HepG2 (cell line): ENCODE results near the gene SUOX. TPM values are rescaled to one million over a fixed set of nuclear protein-coding genes. Genes with fewer than 3 reads are reported as not detected.

Experiments
- BATF2 ChIP-seq: sonication (generic); formaldehyde crosslinking; IDR thresholded peaks from 2 replicates; pipeline ENCODE4 v1.8.0; 2022; ENCODE audit warnings: mild to moderate bottlenecking, missing genetic modification reagents, moderate library complexity
- CREBL2 ChIP-seq: sonication (generic); formaldehyde crosslinking; IDR thresholded peaks from 2 replicates; pipeline ENCODE4 v1.8.1; 2023; ENCODE audit warnings: missing genetic modification reagents, mild to moderate bottlenecking, borderline replicate concordance
- DPF2 ChIP-seq: sonication (generic); formaldehyde crosslinking; IDR thresholded peaks from 2 replicates; pipeline ENCODE4 v1.4.0; 2020; ENCODE audit warnings: mild to moderate bottlenecking, low read depth, missing genetic modification reagents, borderline replicate concordance
- ETV6 ChIP-seq: sonication (generic); formaldehyde crosslinking; conservative IDR thresholded peaks from 2 replicates; pipeline ENCODE4 v1.4.0; 2020; ENCODE audit warnings: missing genetic modification reagents
- KLF12 ChIP-seq: sonication (generic); formaldehyde crosslinking; IDR thresholded peaks from 2 replicates; pipeline ENCODE4 v1.4.0; 2020; ENCODE audit warnings: missing genetic modification reagents, borderline replicate concordance
- MED1 ChIP-seq: sonication (generic); formaldehyde crosslinking; IDR thresholded peaks from 2 replicates; pipeline ENCODE4 v1.4.0; 2020; ENCODE audit warnings: missing genetic modification reagents
- RNF2 ChIP-seq: fragments of 450-650 bp; conservative IDR thresholded peaks from 2 replicates; pipeline ENCODE4 v1.6.1; 2016; ENCODE audit warnings: low read depth
- SIX1 ChIP-seq: sonication (generic); formaldehyde crosslinking; IDR thresholded peaks from 2 replicates; pipeline ENCODE4 v1.4.0; 2020; ENCODE audit warnings: missing genetic modification reagents, borderline replicate concordance
- SOX6 ChIP-seq, 2 experiments: fragments of 450-650 bp in 1 of 2; sonication (generic) in 1 of 2; formaldehyde crosslinking in 1 of 2; IDR thresholded peaks; 2 replicates each; pipeline versions ENCODE4 v1.4.0 to v1.6.1; 2017 to 2020; ENCODE audit warnings: antibody characterized with exemption in 1 of 2, mild to moderate bottlenecking in 1 of 2, missing genetic modification reagents in 1 of 2
- TFAP4 ChIP-seq: sonication (generic); IDR thresholded peaks from 2 replicates; pipeline ENCODE4 v1.6.1; 2016; ENCODE audit warnings: low read depth, borderline replicate concordance
- THAP11 ChIP-seq: IDR thresholded peaks from 2 replicates; pipeline ENCODE4 v1.6.1; 2016; ENCODE audit warnings: missing biosample characterization, missing genetic modification reagents
- U2AF2 ChIP-seq: fragments of 200-400 bp; formaldehyde crosslinking; IDR thresholded peaks from 2 replicates; pipeline ENCODE4 v1.6.1; 2017; ENCODE audit warnings: low read depth, mild to moderate bottlenecking, low read length
- ZFP36L1 ChIP-seq: sonication (generic); formaldehyde crosslinking; IDR thresholded peaks from 2 replicates; pipeline ENCODE4 v1.8.0; 2022; ENCODE audit warnings: mild to moderate bottlenecking, missing genetic modification reagents, moderate library complexity
- ZFYVE20 ChIP-seq: sonication (generic); formaldehyde crosslinking; IDR thresholded peaks from 2 replicates; pipeline ENCODE4 v1.8.0; 2023; ENCODE audit warnings: low read depth, mild to moderate bottlenecking, moderate library complexity, missing genetic modification reagents, borderline replicate concordance
- ZNF224 ChIP-seq: sonication (generic); formaldehyde crosslinking; IDR thresholded peaks from 2 replicates; pipeline ENCODE4 v1.5.0; 2020; ENCODE audit warnings: mild to moderate bottlenecking, missing genetic modification reagents
- ZNF513 ChIP-seq: sonication (generic); formaldehyde crosslinking; conservative IDR thresholded peaks from 2 replicates; pipeline ENCODE4 v1.5.0; 2020; ENCODE audit warnings: missing genetic modification reagents
- ZNF639 ChIP-seq: conservative IDR thresholded peaks from 2 replicates; pipeline ENCODE4 v1.6.1; 2018; ENCODE audit warnings: missing genetic modification reagents
- ZNF784 ChIP-seq: sonication (generic); formaldehyde crosslinking; IDR thresholded peaks from 2 replicates; pipeline ENCODE4 v1.5.1; 2020; ENCODE audit warnings: missing genetic modification reagents, mild to moderate bottlenecking, borderline replicate concordance
- ZNF879 ChIP-seq: sonication (generic); formaldehyde crosslinking; IDR thresholded peaks from 2 replicates; pipeline ENCODE4 v1.8.1; 2023; ENCODE audit warnings: missing genetic modification reagents
- ZXDC ChIP-seq: sonication (generic); formaldehyde crosslinking; IDR thresholded peaks from 2 replicates; pipeline ENCODE4 v1.5.0; 2020; ENCODE audit warnings: mild to moderate bottlenecking, missing genetic modification reagents
- polyA plus RNA-seq, 8 experiments: library from polyadenylated mRNA; depleted of rRNA in 3 of 8; stranded (reverse) in 7 of 8; unstranded in 1 of 8; fragments of >200 nt; fragmentation: Illumina TruSeq in 4 of 8; extraction: Trizol in 4 of 8; gene quantifications; 2 replicates each; pipeline versions ENCODE4 v1.2.1 to v1.2.3, GENCODE V29; 2011 to 2016; ENCODE audit warnings: low read depth in 4 of 8, missing spikeins in 1 of 8, mixed read lengths in 1 of 8; ENCODE audit not compliant: insufficient read depth in 1 of 8
- total RNA-seq, 5 experiments: library from RNA; depleted of rRNA; stranded (reverse); fragments of >200 nt; fragmentation: Illumina TruSeq; extraction: Trizol; gene quantifications; 2 replicates each; pipeline ENCODE4 v1.2.3, GENCODE V29; 2016; ENCODE audit warnings: low read depth in 1 of 5

Gene SUOX
- total and polyA plus RNA-seq, 2 of the 13 experiments (the other 11 are each of a cell fraction or from before 2014, with no cell fraction given), result 23.9 to 25.9 TPM

- TF ChIP-seq ZXDC (CRISPR knock-in tag) (no peak), BATF2 (no peak), ZNF784 (peak; percentile 37; the same call in 1 of the 2 replicates), ZNF879 (CRISPR knock-in tag) (no peak), ZNF224 (CRISPR knock-in tag) (no peak), SIX1 (CRISPR knock-in tag) (no peak), ETV6 (CRISPR knock-in tag) (no peak), ZFP36L1 (no peak), MED1 (CRISPR knock-in tag) (peak; percentile 34; the same call in 1 of the 2 replicates), RNF2 (no peak), ZNF513 (CRISPR knock-in tag) (no peak), U2AF2 (no peak), SOX6 (IDR thresholded peaks at IDR 0.05) (no peak), SOX6 (CRISPR knock-in tag; IDR thresholded peaks at IDR 0.05) (peak; percentile 33; the same call in 1 of the 2 replicates), DPF2 (CRISPR knock-in tag) (no peak), ZFYVE20 (CRISPR knock-in tag) (no peak), TFAP4 (no peak), ZNF639 (CRISPR knock-in tag) (no peak), CREBL2 (no peak), KLF12 (CRISPR knock-in tag) (no peak), THAP11 (no peak)
Observed at GRCh38 chr12:55966408-55967281, 30.4 kb upstream of the SUOX start, which contains the start of gene CDK2 (continued).
